HPDE6-E6E7 (cell line): Measurements from ENCODE around the gene UNC93A.
"Not testable (repeated sequence)": the region's sequence is repeated elsewhere in the genome, so short reads cannot be mapped to it uniquely, and the experiment has no call there.

Source experiments
- DNase-seq: peaks from one replicate; pipeline ENCODE4 v3.0.0; 2011; ENCODE audit warnings: missing footprints; ENCODE audit errors: extremely low spot score

UNC93A gene

DNA sequence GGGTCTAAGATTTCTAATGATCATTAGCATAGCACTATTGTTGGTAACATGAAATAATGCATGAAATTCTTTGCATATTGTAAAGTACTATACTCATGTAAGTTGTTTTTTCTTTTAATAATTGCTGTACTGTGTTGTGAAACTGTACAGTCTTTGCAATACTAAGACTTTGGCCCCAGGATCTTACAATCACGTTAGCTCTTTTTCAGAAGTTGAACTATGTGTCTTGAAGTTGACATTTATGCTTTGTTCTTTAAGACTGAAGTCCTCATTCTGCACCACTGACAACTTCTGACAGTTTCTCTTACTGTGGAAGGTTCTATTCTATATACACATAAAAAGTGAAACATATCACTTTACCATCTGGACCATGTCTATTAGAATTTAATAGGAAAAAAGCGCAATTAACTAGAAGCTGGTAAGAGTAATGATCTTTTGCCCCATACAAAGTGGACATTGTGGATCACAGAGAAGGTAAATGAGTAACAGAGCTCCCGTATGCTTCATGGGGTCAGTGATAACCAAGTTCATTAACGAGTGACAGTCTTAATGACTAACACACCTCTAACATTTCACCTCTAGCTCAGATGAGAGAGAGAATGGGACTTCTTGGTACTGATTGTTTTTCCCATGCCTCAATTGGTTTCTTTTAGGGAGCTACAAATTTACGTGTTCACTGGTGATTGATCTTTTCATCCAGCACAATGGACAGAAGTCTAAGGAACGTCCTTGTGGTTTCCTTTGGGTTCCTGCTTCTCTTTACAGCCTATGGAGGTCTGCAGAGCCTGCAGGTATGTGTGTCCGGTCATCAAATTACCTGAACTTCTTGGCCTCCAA is at the start of gene UNC93A:
Gene UNC93A (plus strand): TSS at position 530 of the 837 bp plus-strand sequence. CDS start 175 bp downstream, at position 705.
- no peak for DNase-seq

DNA sequence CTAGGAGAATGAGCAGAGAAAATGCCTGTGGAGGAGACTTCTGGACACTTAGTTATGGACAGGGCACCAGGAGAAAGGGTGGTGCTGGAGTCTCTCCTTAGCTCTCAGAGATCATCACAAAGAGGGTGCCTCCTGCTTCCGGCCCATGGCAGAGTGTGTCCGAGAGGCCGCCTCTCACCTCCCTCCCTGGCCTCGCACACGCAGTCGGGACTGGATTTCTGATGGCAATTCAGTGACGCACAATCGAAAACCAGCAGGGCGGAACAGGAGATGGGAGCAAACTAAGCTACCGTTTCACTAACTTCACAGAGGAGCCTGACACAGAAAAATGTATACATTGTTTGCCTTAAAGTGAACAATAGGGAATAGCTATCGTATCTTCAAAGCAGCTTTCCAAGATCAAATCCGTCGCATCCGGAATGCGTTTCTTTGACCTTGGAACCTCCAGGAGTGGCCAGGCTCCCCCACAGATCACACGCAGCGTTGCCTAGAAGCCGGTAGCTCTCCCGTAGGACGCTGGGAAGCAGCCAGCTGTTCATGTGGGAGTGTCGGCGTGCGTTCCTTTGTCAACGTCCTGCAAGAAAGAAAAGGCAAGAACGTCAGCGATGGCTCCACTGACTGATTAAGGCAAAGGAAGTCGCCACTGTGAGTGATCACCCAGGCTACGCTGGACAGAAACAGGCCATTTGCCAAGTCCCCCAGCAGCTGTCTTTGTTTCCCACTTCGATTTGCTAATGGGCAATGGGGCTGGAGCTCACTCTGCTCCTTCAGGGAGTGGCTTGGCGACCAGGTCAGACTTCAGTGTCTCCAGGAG is 49.6 kb upstream of the UNC93A start:
- not testable (repeated sequence) for DNase-seq

DNA sequence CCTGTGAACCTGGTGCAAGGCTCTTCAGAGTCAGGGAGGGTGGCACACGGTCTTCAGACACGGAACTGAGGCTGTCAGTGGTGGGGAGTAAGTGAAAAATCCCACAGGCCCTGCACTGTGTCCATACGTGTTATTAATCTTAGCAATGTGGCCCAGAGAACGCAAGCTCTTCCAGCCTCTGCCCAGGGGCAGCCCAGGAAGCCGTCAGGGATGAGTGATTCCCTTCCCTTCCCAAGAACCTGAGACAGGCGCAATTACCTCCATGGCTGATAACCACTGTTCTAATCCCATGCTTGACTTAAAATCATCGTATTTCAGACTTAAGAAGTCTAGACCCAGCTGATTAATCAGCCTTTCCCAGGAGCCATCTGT is 49.0 kb upstream of the UNC93A start:
- not testable (repeated sequence) for DNase-seq

DNA sequence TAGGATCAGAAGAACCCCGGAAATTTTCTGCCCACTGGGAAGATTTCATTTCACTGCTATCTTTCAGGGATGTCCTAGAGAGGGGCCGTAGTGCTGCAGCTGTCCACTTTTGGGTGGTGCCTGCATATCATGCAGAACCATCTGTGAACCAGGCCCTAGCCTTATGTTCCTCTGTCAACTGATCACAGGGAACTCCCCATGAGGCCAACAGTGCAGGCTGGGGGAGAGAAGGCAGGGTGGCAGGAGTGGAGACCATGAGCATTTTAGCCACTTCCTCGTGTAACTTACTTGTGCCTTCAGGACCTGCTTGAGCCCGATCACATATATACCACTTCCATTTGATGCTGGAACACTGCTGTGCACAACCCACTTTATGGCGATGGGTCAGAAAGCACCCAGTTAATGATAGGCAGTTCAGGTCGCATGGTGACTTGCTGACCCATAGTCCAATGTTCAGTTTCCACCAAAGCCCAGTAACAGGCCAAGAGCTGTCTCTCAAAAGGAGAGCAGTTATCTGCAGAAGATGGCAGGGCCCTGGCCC is 48.5 kb upstream of the UNC93A start:
- not testable (repeated sequence) for DNase-seq

DNA sequence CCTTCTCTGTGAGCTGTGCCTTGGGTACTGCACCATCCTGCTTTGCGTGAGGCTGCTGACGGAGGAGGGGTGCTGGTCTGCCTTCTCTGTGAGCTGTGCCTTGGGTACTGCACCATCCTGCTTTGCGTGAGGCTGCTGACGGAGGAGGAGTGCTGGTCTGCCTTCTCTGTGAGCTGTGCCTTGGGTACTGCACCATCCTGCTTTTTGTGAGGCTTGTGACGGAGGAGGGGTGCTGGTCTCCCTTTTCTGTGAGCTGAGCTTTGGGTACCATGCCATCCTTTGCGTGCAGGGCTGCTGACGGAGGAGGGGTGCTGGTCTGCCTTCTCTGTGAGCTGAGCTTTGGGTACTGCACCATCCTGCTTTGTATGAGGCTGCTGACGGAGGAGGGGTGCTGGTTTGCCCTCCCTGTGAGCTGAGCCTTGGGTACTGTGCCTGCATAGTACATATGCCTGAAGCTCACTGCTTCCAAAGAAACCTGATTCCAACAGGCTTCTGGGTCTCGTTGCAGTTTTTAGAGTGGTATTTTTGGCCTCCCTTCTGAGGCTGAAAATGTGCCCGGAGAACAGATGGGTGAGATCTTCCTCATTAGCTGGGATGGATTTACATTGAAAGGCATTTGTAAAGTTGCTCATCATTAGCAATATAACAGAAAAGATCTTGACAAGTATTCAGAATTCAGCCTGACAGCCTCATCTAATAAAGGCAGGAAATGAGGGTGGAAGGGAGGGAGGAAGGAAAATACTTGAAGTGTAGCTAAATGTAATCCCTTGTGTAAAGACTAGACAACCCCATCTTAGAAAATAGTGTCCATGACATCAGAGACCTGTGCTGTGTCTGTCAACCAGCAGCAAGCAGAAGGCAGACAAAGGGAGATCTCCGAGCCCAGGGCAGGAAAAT is 46.8 kb upstream of the UNC93A start:
- no peak for DNase-seq

DNA sequence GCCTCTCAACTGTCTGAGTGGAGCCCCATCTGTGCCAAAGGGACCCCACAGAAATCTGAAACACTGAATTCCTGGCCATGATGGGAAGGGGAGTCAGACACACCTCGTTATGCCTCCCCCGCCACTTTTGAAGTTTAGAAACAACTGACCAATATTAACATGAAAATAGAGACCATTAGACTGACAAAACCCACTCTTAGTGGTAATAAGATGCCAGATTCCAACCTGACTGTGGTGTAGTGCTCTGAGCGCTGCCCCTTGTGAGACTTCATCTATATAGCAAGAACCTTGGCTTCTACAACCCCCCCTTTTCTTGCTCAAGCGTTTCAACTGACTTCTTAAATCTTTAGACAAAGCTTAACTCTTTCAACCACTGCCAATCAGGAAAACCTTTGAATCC is 46.1 kb upstream of the UNC93A start:
- no peak for DNase-seq

DNA sequence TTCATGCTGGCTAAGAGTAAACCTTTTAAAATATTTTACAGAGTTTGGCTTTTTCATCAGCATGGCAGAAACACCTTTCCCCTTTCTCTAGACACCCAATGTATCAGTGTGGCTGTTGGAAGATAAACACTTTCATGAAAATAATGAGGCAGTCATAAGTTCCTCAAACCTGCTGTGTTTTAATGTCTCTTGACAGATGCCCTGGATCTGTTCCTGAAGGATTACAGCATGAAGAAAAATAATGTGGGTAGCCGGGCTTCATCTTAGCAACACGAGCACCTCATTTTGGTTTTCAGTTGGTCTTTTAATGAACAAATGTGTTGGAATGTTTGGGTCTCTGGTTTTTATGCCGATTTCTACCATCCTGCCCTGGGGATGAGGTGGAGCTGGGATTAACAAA is 45.5 kb upstream of the UNC93A start:
- no peak for DNase-seq

DNA sequence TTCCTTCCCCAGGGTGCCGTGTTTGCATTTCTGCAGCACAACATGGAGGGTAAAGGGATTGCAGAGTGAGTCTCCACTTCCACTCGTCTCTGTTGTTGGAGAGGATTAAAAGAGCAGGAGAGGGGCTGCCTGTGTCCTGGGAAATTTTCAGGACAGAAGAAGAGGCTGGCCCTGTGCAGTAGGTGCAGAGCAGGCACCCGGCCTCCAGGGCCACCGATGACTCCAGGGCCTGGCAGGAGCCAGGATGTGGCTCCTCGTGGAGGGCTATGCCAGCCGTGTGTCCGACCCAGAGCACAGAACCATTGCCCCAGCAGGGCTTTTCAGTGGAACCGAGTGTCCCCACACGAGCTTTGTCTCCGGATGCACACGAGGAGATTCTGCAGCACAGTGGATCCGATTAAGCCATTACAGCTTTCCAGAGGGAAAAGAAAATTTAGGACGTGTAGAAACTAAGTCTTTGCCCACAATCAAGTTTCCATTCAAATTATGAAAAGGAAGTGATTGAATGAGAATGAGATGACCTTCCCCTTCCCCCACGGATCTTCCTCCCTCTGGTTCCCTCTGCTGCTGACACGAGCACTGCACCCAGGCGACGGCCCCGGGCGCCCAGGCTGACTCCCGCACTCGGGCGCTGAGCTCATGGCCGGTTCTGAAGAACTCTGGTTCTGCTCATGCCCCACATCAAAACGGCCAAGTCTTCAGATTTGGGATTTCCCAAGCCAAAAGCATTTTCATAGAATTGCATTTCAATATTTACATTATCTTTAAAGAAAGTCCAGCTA is 43.1 kb upstream of the UNC93A start:
- no peak for DNase-seq

DNA sequence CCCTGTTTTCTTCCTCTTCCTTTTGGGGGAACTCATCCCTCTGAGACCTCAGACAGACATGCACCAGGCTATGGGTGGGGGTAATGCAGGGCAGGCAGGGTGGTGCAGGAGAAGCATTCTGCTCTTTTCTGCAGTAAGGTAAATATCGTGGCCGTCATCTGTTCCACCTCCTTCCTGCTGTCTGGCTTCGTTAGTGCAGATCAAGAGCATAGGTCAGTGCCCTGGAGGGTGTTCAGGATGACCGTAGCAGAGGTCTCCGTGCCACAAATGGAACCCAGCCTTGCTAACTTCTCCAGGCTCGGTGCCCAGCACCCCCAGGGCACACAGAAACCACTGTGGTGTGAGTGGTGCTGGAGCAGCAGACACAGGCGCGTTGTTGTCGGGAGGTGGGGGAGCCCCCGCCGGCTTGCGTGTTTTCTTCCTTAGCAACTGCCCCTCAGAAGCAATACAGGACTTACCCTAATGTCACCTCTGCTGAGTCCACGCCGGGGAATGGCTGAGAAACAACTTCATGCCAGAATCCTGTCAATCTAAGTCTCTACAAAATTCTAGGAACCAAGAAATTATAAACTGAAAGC is 42.1 kb upstream of the UNC93A start:
- DNase-seq: not testable (repeated sequence)

DNA sequence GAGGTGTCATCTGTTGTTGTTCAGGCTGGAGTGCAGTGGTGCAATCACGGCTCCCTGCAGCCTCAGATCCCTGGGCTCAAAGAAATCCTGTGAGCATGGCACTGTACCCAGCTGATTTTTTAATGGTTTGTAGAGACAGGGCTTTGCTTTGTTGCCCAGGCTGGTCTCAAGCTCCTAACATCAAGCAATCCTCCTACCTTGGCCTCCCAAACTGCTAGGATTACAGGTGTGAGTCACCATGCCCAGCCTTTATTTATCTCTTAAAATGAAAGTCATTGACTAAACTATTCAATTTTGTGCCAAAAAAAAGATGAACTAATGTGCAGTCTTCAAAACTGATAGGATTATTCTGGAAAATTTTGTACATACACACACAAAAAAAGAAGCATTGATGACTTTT is 38.8 kb upstream of the UNC93A start:
- DNase-seq: no peak

DNA sequence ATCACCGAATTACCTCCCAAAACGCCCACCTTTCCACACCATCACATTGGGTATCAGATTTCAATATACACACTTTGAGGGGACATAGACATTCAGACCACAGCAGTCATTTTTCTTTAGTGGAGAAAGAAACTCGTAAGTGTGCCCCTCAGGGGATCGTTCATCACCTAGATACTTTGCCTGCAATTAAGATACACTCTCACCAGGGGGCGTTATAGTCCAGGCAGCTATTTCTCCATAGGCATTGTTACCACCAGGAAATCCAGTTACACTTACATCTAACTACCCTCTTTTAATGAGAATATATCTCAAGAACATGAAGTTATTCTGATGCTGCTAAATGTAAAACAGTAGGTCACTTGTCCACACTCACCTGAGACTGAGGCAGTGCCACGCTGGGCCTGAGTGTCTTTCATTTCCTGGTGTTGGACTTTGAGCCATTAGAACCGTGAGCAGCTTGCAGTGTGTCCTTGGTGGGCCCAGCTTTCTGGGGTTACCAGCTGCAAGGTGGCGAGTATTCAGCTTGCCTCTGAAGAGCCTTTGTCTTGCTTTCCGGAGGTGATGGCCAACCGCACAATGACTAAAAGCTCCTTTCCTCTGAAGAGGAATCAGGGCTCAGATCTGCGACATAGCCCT is 35.1 kb upstream of the UNC93A start:
- no peak for DNase-seq

DNA sequence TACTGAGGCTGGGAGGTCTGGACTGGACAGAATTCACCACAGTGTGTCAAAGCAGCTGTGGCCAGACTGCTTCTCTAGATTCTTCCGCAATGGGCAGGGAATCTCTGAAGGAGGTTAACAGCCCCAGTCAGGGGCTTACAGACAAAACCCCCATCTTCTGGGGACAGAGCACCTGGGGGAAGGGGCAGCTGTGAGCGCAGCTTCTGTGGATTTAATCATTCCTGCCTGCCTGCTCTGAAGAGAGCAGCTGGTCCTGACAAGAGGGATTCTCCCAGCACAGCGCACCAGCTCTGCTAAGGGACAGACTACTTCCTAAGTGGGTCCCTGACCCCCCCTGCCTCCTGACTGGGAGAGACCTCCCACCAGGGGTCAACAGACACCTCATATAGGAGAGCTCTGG is 32.5 kb upstream of the UNC93A start:
- no peak for DNase-seq

DNA sequence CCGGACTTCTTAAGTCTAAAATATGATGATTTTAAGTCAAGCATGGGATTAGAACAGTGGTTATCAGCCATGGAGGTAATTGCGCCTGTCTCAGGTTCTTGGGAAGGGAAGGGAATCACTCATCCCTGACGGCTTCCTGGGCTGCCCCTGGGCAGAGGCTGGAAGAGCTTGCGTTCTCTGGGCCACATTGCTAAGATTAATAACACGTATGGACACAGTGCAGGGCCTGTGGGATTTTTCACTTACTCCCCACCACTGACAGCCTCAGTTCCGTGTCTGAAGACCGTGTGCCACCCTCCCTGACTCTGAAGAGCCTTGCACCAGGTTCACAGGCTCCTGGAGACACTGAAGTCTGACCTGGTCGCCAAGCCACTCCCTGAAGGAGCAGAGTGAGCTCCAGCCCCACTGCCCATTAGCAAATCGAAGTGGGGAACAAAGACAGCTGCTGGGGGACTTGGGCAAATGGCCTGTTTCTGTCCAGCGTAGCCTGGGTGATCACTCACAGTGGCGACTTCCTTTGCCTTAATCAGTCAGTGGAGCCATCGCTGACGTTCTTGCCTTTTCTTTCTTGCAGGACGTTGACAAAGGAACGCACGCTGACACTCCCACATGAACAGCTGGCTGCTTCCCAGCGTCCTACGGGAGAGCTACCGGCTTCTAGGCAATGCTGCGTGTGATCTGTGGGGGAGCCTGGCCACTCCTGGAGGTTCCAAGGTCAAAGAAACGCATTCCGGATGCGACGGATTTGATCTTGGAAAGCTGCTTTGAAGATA is 24.9 kb upstream of the UNC93A start:
- not testable (repeated sequence) for DNase-seq

DNA sequence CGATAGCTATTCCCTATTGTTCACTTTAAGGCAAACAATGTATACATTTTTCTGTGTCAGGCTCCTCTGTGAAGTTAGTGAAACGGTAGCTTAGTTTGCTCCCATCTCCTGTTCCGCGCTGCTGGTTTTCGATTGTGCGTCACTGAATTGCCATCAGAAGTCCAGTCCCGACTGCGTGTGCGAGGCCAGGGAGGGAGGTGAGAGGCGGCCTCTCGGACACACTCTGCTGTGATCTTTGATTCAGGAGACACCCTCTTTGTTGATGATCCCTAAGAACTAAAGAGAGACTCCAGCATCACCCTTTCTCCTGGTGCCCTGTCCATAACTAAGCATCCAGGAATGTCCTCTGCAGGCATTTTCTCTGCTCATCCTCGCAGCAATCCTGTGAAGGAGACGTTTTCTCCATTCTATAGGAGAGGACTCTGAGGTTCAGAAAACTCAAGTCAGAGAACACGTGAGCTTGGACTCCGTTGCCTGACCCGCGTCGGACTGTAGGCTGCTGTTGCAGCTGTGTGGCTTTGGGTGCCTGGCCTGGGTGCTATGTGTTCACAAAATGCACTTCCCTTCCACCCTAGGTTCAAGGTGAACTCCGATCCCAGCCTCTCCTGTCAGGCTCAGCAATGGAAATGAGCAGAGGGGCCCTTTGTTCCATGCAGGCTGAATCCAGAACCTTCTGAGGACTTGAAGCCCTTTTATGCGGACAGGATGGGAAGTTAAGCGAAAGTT is 24.1 kb upstream of the UNC93A start:
- DNase-seq: no peak

DNA sequence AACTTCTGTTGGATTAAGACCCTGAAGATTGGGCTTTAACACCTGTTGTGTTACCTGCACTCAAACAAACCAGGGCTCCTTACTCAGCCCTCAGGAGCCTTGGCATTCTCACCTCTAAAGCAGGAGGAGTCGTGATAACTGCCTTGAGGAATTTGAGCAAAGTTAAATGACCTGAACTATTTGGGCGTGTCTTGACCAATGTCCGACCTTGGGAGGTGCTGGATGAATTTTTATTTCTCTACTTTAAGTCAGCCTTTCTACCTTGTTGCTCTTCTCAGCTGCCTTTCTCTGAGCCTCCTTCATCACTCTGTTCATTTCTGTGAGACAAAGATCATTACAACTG is 23.6 kb upstream of the UNC93A start:
- DNase-seq: not testable (repeated sequence)

DNA sequence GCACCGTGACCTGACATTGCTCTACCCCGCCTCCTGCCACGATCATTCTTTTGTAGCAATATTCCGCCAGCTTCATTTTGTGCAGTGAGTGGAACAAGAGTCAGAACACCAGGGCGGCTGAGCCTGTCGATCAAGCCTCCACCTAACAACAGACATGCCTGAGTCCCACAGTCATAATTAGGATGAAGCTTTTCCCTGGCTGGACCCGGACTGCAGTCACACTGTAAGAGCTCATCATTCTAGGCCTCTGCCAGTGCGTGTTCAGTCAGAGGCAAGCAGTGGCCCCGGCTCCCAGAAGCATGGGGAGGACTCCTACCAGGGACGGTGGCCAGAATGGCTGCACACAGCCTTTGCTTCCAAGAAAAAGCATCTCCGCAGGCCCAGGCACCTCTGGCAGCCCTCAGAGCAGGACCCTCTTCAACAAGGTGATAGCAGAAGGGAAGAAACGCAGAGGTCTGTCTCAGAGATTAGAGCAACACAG is 23.2 kb upstream of the UNC93A start:
- no peak for DNase-seq

DNA sequence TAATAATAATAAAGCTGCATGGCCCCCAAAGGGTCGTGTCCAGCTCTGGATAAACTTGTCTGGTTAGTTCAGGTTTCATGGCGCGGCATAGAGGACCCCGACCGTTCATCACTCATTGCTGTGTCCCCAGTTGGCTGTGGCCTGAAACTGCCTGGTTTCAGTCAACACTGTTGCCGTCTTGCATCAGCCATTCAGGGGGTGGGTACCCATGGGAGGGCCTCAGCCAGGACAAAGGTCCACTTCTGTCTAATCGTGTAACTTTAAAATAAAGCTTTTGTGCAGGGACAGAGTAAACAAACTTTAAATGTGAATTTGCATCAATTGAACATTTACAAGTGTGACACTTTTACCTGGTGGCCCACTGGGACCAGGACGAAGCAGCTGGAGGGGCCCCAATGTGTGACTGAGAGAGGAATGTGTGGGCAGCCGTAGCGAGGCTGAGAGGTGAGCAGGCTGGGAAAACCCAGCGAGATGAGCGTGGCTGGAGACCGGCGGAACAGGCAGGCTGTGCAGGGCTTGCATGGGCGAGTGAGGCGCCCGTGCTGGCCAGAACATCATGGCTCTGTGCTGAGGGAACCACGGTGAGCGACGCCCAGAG is 22.3 kb upstream of the UNC93A start:
- DNase-seq: no peak
